GM23248 (cell line): ENCODE measurements around the gene CTNNA2.

Source experiments
- EZH2 ChIP-seq: fragments of 200-600 bp; sonication (generic); IDR thresholded peaks from 2 replicates; pipeline ENCODE4 v1.6.1; 2018; ENCODE audit warnings: antibody characterized with exemption, mild to moderate bottlenecking; ENCODE audit not compliant: insufficient read depth, poor library complexity, severe bottlenecking
- EZH2phosphoT487 ChIP-seq: fragments of 200-600 bp; sonication (generic); IDR thresholded peaks from 2 replicates; pipeline ENCODE4 v1.6.1; 2018; ENCODE audit warnings: antibody characterized with exemption, moderate library complexity, mild to moderate bottlenecking, low read depth; ENCODE audit not compliant: insufficient read depth

DNA sequence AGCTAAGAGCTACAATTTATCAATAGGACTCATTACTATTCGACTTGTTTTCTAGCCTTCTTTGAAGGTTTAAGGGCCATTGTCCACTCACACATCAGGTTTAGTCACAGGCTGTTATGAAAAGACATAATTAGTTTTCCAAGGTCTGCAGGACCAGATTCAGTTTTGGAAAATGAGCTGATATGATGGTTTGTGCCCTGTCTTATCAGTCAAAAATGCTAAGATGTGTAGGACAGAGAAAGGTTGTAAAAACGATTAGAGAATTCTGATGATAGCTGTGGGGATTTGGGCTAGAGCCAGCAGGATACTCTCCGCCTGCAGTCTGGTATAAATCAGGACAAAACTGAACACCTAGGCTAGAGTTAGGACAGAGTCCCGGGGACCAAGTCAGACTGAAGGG lies 578.4 kb downstream of the CTNNA2 start:
- no peak for TF ChIP-seq EZH2
- no peak for TF ChIP-seq EZH2phosphoT487
